Type B pancreatic cell (in vitro differentiated cells): ENCODE results near the gene QSOX1. TPM values are rescaled to one million over a fixed set of nuclear protein-coding genes. Genes with fewer than 3 reads are reported as not detected.

Source experiments
- DNase-seq: peaks from one replicate; pipeline ENCODE4 v3.0.0; 2021; ENCODE audit warnings: mixed read lengths; ENCODE audit not compliant: unreplicated experiment; ENCODE audit errors: extremely low spot score
- H3K27ac Mint-ChIP-seq: 2 replicates; pipeline ENCODE4 v1.8.0; 2021; ENCODE audit warnings: mild to moderate bottlenecking, mixed read lengths
- H3K27me3 Mint-ChIP-seq: 2 replicates; pipeline ENCODE4 v1.8.0; 2021; ENCODE audit warnings: mixed read lengths
- H3K36me3 Mint-ChIP-seq: 2 replicates; pipeline ENCODE4 v1.8.0; 2021; ENCODE audit warnings: mixed read lengths
- H3K4me1 Mint-ChIP-seq: one replicate; pipeline ENCODE4 v1.8.0; 2021; ENCODE audit warnings: mixed read lengths; ENCODE audit not compliant: unreplicated experiment
- H3K4me3 Mint-ChIP-seq: 2 replicates; pipeline ENCODE4 v1.8.0; 2021; ENCODE audit warnings: mild to moderate bottlenecking, mixed read lengths
- H3K9me3 Mint-ChIP-seq: 2 replicates; pipeline ENCODE4 v1.8.0; 2021; ENCODE audit warnings: mixed read lengths
- CTCF ChIP-seq: fragments of 200-600 bp; sonication (generic); conservative IDR thresholded peaks from 2 replicates; pipeline ENCODE4 v1.5.0; 2021; ENCODE audit warnings: antibody characterized with exemption, mild to moderate bottlenecking
- total RNA-seq: library from RNA; stranded (reverse); gene quantifications from 2 replicates; pipeline ENCODE4 v1.2.1, GENCODE V29; 2021; ENCODE audit warnings: low replicate concordance

QSOX1 gene
- total RNA-seq, 1 donor from 2014 or later: 96.0 TPM

GRCh38 chr1:180182643-180183311, 28.1 kb downstream of the QSOX1 start:
- Mint-ChIP-seq H3K36me3 (peaks cover 5% of the 10 kb centered on the region), H3K9me3 (no peaks in the 10 kb centered on the region), H3K27me3 (no peaks in the 10 kb centered on the region), H3K4me3 (no peak overlapping the region), H3K4me1 (no peaks in the 10 kb centered on the region), H3K27ac (no peak overlapping the region)
- no peak for TF ChIP-seq CTCF
- DNase-seq: no peak

GRCh38 chr1:180183426-180183825, 28.8 kb downstream of the QSOX1 start:
- Mint-ChIP-seq H3K27me3 (no peaks in the 10 kb centered on the region), H3K4me1 (no peaks in the 10 kb centered on the region), H3K36me3 (peaks cover 5% of the 10 kb centered on the region), H3K9me3 (no peaks in the 10 kb centered on the region), H3K27ac (no peak overlapping the region), H3K4me3 (no peak overlapping the region)
- no peak for TF ChIP-seq CTCF
- DNase-seq: no peak

GRCh38 chr1:180184041-180184440, 29.4 kb downstream of the QSOX1 start:
- Mint-ChIP-seq H3K9me3 (no peaks in the 10 kb centered on the region), H3K4me1 (no peaks in the 10 kb centered on the region), H3K36me3 (peaks cover 5% of the 10 kb centered on the region), H3K27me3 (no peaks in the 10 kb centered on the region), H3K4me3 (no peak overlapping the region), H3K27ac (peak overlapping the region; percentile 61)
- TF ChIP-seq CTCF: no peak
- no peak for DNase-seq

GRCh38 chr1:180185281-180185680, 30.6 kb downstream of the QSOX1 start:
- Mint-ChIP-seq H3K4me3 (no peak overlapping the region), H3K27me3 (no peaks in the 10 kb centered on the region), H3K9me3 (no peaks in the 10 kb centered on the region), H3K36me3 (peaks cover 5% of the 10 kb centered on the region), H3K27ac (no peak overlapping the region), H3K4me1 (no peaks in the 10 kb centered on the region)
- TF ChIP-seq CTCF: no peak
- no peak for DNase-seq

GRCh38 chr1:180185971-180186645, 31.4 kb downstream of the QSOX1 start:
- H3K4me1 Mint-ChIP-seq: no peaks in the 10 kb centered on the region
- no peak for DNase-seq
- peaks cover 5% of the 10 kb centered on the region for H3K36me3 Mint-ChIP-seq
- no peak overlapping the region for H3K4me3 Mint-ChIP-seq
- no peak overlapping the region for H3K27ac Mint-ChIP-seq
- TF ChIP-seq CTCF: no peak
- H3K27me3 Mint-ChIP-seq: no peaks in the 10 kb centered on the region
- no peaks in the 10 kb centered on the region for H3K9me3 Mint-ChIP-seq
